Spleen (tissue), 7 donors: ENCODE results near the gene CDH13.

Experiments used
- CTCF ChIP-seq, 11 experiments: fragments of 200-600 bp in 7 of 11; fragments of 450-650 bp in 4 of 11; sonication (generic) in 4 of 11; IDR thresholded peaks in 8 of 11; conservative IDR thresholded peaks in 3 of 11; 1 replicate in 7 of 11; 2 replicates in 4 of 11; pipeline versions ENCODE4 v1.4.0 to v1.8.0; 2016 to 2021; ENCODE audit warnings: antibody characterized with exemption in 11 of 11, inconsistent platforms in 4 of 11, mild to moderate bottlenecking in 1 of 11
- POLR2A ChIP-seq, 3 donors: fragments of 450-650 bp; IDR thresholded peaks; one replicate each; pipeline ENCODE4 v1.5.1; 2017; ENCODE audit warnings: antibody characterized with exemption in 3 of 3, mild to moderate bottlenecking in 1 of 3
- donor health status: DM: no; HTN: no; CAD: no; lungs with moderate emphysema.
- donor health status: DM: no; HTN: no; CAD: no.
- donor health status: DM: no; HTN: no; CAD: no.

- TF ChIP-seq CTCF (IDR thresholded peaks at IDR 0.05 in 8 of 11, conservative IDR thresholded peaks at IDR 0.05 in 3 of 11) (no peak), POLR2A (IDR thresholded peaks at IDR 0.05) (no peak)
Measured at GRCh38 chr16:82752172-82752571, 125.4 kb downstream of the CDH13 start.
